Measurements from ENCODE around the gene DGCR2. TPM values are rescaled to one million over a fixed set of nuclear protein-coding genes. Genes with fewer than 3 reads are reported as not detected.

DGCR2 gene
- total RNA-seq, 1 experiment from 2014 or later, result 42.9 TPM

- TF ChIP-seq EZH2phosphoT487 (IDR thresholded peaks at IDR 0.05; ENCODE audit: borderline replicate concordance), result no peak
- no peak for TF ChIP-seq POLR2A (IDR thresholded peaks at IDR 0.05; ENCODE audit: borderline replicate concordance, extremely low read depth, insufficient read depth, insufficient read length)
- TF ChIP-seq MAX (IDR thresholded peaks at IDR 0.05), result no peak
- TF ChIP-seq ELF1 (IDR thresholded peaks at IDR 0.05; ENCODE audit: borderline replicate concordance, low read depth), result no peak
These were observed 26.3 kb upstream of the DGCR2 start (continued) for GRCh38 chr22:19148417-19149046.

GRCh38 chr22:19147195-19147780 lies 25.1 kb upstream of the DGCR2 start:
- TF ChIP-seq TCF7L2 (IDR thresholded peaks at IDR 0.05; ENCODE audit: borderline replicate concordance, extremely low read depth, insufficient read depth, insufficient read length) (no peak), ELF1 (IDR thresholded peaks at IDR 0.05; ENCODE audit: borderline replicate concordance, low read depth) (no peak), POLR2A (IDR thresholded peaks at IDR 0.05; ENCODE audit: borderline replicate concordance, extremely low read depth, insufficient read depth, insufficient read length) (no peak), REST (IDR thresholded peaks at IDR 0.05; ENCODE audit: low read depth) (no peak), ZBTB33 (IDR thresholded peaks at IDR 0.05; ENCODE audit: extremely low read depth, insufficient replicate concordance, low read length) (no peak), ZFX (IDR thresholded peaks at IDR 0.05) (no peak)
- no peaks in the 10 kb centered on the region for H4K20me1 ChIP-seq (ENCODE audit: insufficient read depth)
- POLR2A ChIA-PET, result no interaction called here
- no peaks in the 10 kb centered on the region for H3K9me3 ChIP-seq (ENCODE audit: control insufficient read depth in 1 of 2, insufficient read depth in 1 of 2, low read depth in 1 of 2, low read length in 2 of 2)
- H2AFZ ChIP-seq (ENCODE audit: low read depth, low read length, poor library complexity, severe bottlenecking), result no peak overlapping the region
- H3K4me2 ChIP-seq (ENCODE audit: low read length), result no peak overlapping the region
- H3K9ac ChIP-seq (ENCODE audit: low read length), result no peak overlapping the region
- peaks cover 19% of the 10 kb centered on the region for H3K79me2 ChIP-seq (ENCODE audit: insufficient read depth, low read length)
- RAD21 ChIA-PET (ENCODE audit: low non-redundant PET in 1 of 2, low total read pairs in 2 of 2, uncharacterized antibody in 2 of 2, unreplicated experiment in 2 of 2), result no interaction called here
- no peak overlapping the region for H3K27ac ChIP-seq (ENCODE audit: low read depth, low read length)
- no peak overlapping the region for H3K4me3 ChIP-seq (replicated peaks in 1 of 2; ENCODE audit: low read depth in 1 of 2, low read length in 2 of 2)
- CTCF ChIA-PET, result no interaction called here
- no TSS peak for BruUV-seq (replicated peaks)
- peaks cover 2 to 3% of the 10 kb centered on the region in 2 experiments; a peak in 2 of 4 replicates for H3K36me3 ChIP-seq (ENCODE audit: control insufficient read depth in 1 of 2, insufficient read depth in 2 of 2, low read length in 2 of 2)
- H3K4me1 ChIP-seq (ENCODE audit: control insufficient read depth in 1 of 2, insufficient read depth in 2 of 2, low read length in 2 of 2), result peaks cover 3 to 11% of the 10 kb centered on the region in 2 experiments
- no peak for ATAC-seq
- intact Hi-C loops (cut with micrococcal nuclease), result loop anchor here (10.0 kb wide), 1 partner anchor 328 kb away; the partner anchor contains the start of genes CDC45 and UFD1
- no peak for DNase-seq (ENCODE audit: low read depth, low spot score)
- no peaks in the 10 kb centered on the region for H3K9me2 ChIP-seq (ENCODE audit: insufficient read depth)
- no peaks in the 10 kb centered on the region for H3K27me3 ChIP-seq (ENCODE audit: insufficient read depth, low read length)
